DND-41 (cell line): ENCODE data around the gene GNRH2.
"Not testable (repeated sequence)": the region's sequence is repeated elsewhere in the genome, so short reads cannot be mapped to it uniquely, and the experiment has no call there.

Source experiments
- ATAC-seq: fragments of 200-7000 bp; cut with Tn5 transposase; 3 replicates; pipeline ENCODE4 v1.9.1; 2021; ENCODE audit warnings: low read depth; ENCODE audit not compliant: insufficient read depth
- DNase-seq: peaks from one replicate; pipeline ENCODE4 v3.0.0-alpha.2; 2020
- H2AFZ ChIP-seq: 2 replicates; pipeline ENCODE4 v1.6.0; 2012; ENCODE audit warnings: low read depth, low read length
- H3K27ac ChIP-seq: 2 replicates; pipeline ENCODE4 v1.5.1; 2012; ENCODE audit warnings: low read length, inconsistent platforms
- H3K27me3 ChIP-seq: fragments of 200-600 bp; sonication (generic); 2 replicates; pipeline ENCODE4 v1.6.0; 2012; ENCODE audit warnings: low read length, mild to moderate bottlenecking, inconsistent platforms; ENCODE audit not compliant: insufficient read depth, poor library complexity
- H3K36me3 ChIP-seq: 2 replicates; pipeline ENCODE4 v1.5.1; 2012; ENCODE audit warnings: low read length, inconsistent platforms; ENCODE audit not compliant: insufficient read depth
- H3K4me1 ChIP-seq: 2 replicates; pipeline ENCODE4 v1.5.1; 2012; ENCODE audit warnings: mild to moderate bottlenecking, low read length; ENCODE audit not compliant: insufficient read depth
- H3K4me2 ChIP-seq: 2 replicates; pipeline ENCODE4 v1.6.0; 2012; ENCODE audit warnings: mild to moderate bottlenecking, moderate library complexity, low read length, inconsistent platforms; ENCODE audit not compliant: insufficient read depth
- H3K4me3 ChIP-seq, 2 experiments: fragments of 200-600 bp in 1 of 2; shearing (Covaris generic) in 1 of 2; 2 replicates each; pipeline ENCODE4 v1.5.1; 2012 to 2016; ENCODE audit warnings: inconsistent platforms in 2 of 2, low read length in 2 of 2, mild to moderate bottlenecking in 2 of 2, low read depth in 1 of 2, moderate library complexity in 1 of 2
- H3K79me2 ChIP-seq: 2 replicates; pipeline ENCODE4 v1.6.0; 2012; ENCODE audit warnings: low read length, inconsistent platforms; ENCODE audit not compliant: insufficient read depth
- H3K9ac ChIP-seq: 2 replicates; pipeline ENCODE4 v1.6.0; 2012; ENCODE audit warnings: low read depth, mild to moderate bottlenecking, inconsistent platforms, low read length, moderate library complexity
- H3K9me3 ChIP-seq: 2 replicates; pipeline ENCODE4 v1.5.1; 2012; ENCODE audit warnings: low read length, moderate library complexity, mild to moderate bottlenecking, inconsistent platforms; ENCODE audit not compliant: insufficient read depth, severe bottlenecking
- H4K20me1 ChIP-seq: 2 replicates; pipeline ENCODE4 v1.6.0; 2012; ENCODE audit warnings: low read length; ENCODE audit not compliant: insufficient read depth
- CTCF ChIP-seq: IDR thresholded peaks from 2 replicates; pipeline ENCODE4 v1.5.1; 2012; ENCODE audit warnings: borderline replicate concordance, low read length, moderate library complexity, mild to moderate bottlenecking; ENCODE audit not compliant: poor library complexity, severe bottlenecking; ENCODE audit errors: extremely low read depth
- EZH2 ChIP-seq: IDR thresholded peaks from 3 replicates; pipeline ENCODE4 v1.6.1; 2012; ENCODE audit warnings: borderline replicate concordance, low read depth, mild to moderate bottlenecking, moderate library complexity, low read length, inconsistent platforms; ENCODE audit not compliant: severe bottlenecking

Gene GNRH2

GRCh38 chr20:3021327-3021726 is 22.1 kb upstream of the GNRH2 start:
- no peaks in the 10 kb centered on the region for H3K79me2 ChIP-seq
- H4K20me1 ChIP-seq = no peaks in the 10 kb centered on the region
- no peak overlapping the region for H3K4me2 ChIP-seq
- H3K27ac ChIP-seq = no peak overlapping the region
- H3K9ac ChIP-seq = no peak overlapping the region
- no peaks in the 10 kb centered on the region for H3K9me3 ChIP-seq
- TF ChIP-seq CTCF (no peak), EZH2 (no peak)
- H3K36me3 ChIP-seq = peaks cover 67% of the 10 kb centered on the region
- H3K4me3 ChIP-seq = no peak overlapping the region
- no peak overlapping the region for H2AFZ ChIP-seq
- DNase-seq (no peak), ATAC-seq (no peak)
- no peaks in the 10 kb centered on the region for H3K27me3 ChIP-seq
- no peaks in the 10 kb centered on the region for H3K4me1 ChIP-seq

GRCh38 chr20:3021777-3022176 is 21.6 kb upstream of the GNRH2 start:
- no peaks in the 10 kb centered on the region for H3K27me3 ChIP-seq
- no peaks in the 10 kb centered on the region for H3K79me2 ChIP-seq
- peaks cover 68% of the 10 kb centered on the region for H3K36me3 ChIP-seq
- H3K4me1 ChIP-seq = no peaks in the 10 kb centered on the region
- no peaks in the 10 kb centered on the region for H3K9me3 ChIP-seq
- no peak overlapping the region for H2AFZ ChIP-seq
- TF ChIP-seq EZH2 = no peak
- no peak for TF ChIP-seq CTCF
- ATAC-seq (no peak), DNase-seq (no peak)
- no peak overlapping the region for H3K4me2 ChIP-seq
- H4K20me1 ChIP-seq = no peaks in the 10 kb centered on the region
- no peak overlapping the region for H3K27ac ChIP-seq
- no peak overlapping the region for H3K4me3 ChIP-seq
- no peak overlapping the region for H3K9ac ChIP-seq

- H4K20me1 ChIP-seq, H3K4me2 ChIP-seq, DNase-seq, H3K4me3 ChIP-seq, H3K9ac ChIP-seq, H2AFZ ChIP-seq, H3K27me3 ChIP-seq, ATAC-seq, H3K9me3 ChIP-seq, H3K27ac ChIP-seq, H3K4me1 ChIP-seq, H3K79me2 ChIP-seq: not testable (repeated sequence)
- H3K36me3 ChIP-seq = peaks cover 69% of the 10 kb centered on the region
Observed at GRCh38 chr20:3022559-3023490, 20.6 kb upstream of the GNRH2 start.

GRCh38 chr20:3027987-3028386 is 15.4 kb upstream of the GNRH2 start:
- H3K9ac ChIP-seq = no peak overlapping the region
- H3K27me3 ChIP-seq = no peaks in the 10 kb centered on the region
- no peak overlapping the region for H3K4me2 ChIP-seq
- peaks cover 83% of the 10 kb centered on the region for H3K36me3 ChIP-seq
- no peak overlapping the region for H3K27ac ChIP-seq
- H3K4me3 ChIP-seq = no peak overlapping the region
- H3K9me3 ChIP-seq = no peaks in the 10 kb centered on the region
- H4K20me1 ChIP-seq = no peaks in the 10 kb centered on the region
- H2AFZ ChIP-seq = no peak overlapping the region
- H3K79me2 ChIP-seq = no peaks in the 10 kb centered on the region
- TF ChIP-seq CTCF (no peak), EZH2 (no peak)
- no peaks in the 10 kb centered on the region for H3K4me1 ChIP-seq
- ATAC-seq = no peak
- DNase-seq = no peak
